ENCODE results near the gene IFITM5. TPM values are rescaled to one million over a fixed set of nuclear protein-coding genes. Genes with fewer than 3 reads are reported as not detected.

The IFITM5 gene
- total and polyA plus RNA-seq, 2 of the 8 experiments (the other 6 are each of a cell fraction or from before 2014, with no cell fraction given) = not detected

- Histone ChIP-seq H3K9ac (replicated peaks in 1 of 4; ENCODE audit: extremely low read depth in 1 of 4, low read depth in 3 of 4, low read length in 3 of 4) (no peak overlapping the region), H2BK20ac (ENCODE audit: low read length) (no peak overlapping the region), H4K5ac (ENCODE audit: insufficient read length, low read depth, low read length) (no peak overlapping the region), H3K18ac (ENCODE audit: extremely low read depth, low read length) (no peak overlapping the region), H4K91ac (replicated peaks; ENCODE audit: insufficient read length, low read length) (no peak overlapping the region), H2AFZ (ENCODE audit: low read length) (no peak overlapping the region), H3K4me3 (ENCODE audit: extremely low read depth in 1 of 4, insufficient read depth in 2 of 4, low read depth in 3 of 4, low read length in 4 of 4) (no peak overlapping the region), H3K56ac (replicated peaks; ENCODE audit: insufficient read length, low read depth, low read length) (peak overlapping the region; percentile 20), H3K23me2 (ENCODE audit: low read depth, low read length) (peaks cover 8% of the 10 kb centered on the region), H2BK5ac (ENCODE audit: low read depth, low read length) (no peak overlapping the region), H3K4me1 (replicated peaks in 1 of 4; ENCODE audit: control insufficient read depth in 3 of 4, insufficient read depth in 4 of 4, low read length in 3 of 4) (no peaks in the 10 kb centered on the region), H2BK12ac (ENCODE audit: low read depth, low read length) (no peak overlapping the region), H3K9me3 (ENCODE audit: insufficient read depth in 2 of 2, low read depth in 1 of 2, low read length in 1 of 2) (no peaks in the 10 kb centered on the region), H2AK5ac (ENCODE audit: low read depth, low read length) (no peak overlapping the region), H3K27ac (ENCODE audit: low read depth, low read length) (no peak overlapping the region), H2BK15ac (ENCODE audit: low read length) (no peak overlapping the region), H3K23ac (ENCODE audit: insufficient read length) (no peak overlapping the region), H4K8ac (ENCODE audit: extremely low read depth, insufficient read depth, low read length) (peak overlapping the region; percentile 17; the same call in 1 of the 2 replicates), H3K79me2 (ENCODE audit: control insufficient read depth in 1 of 2, insufficient read depth in 2 of 2, low read length in 2 of 2) (no peaks in the 10 kb centered on the region), H3K27me3 (replicated peaks in 1 of 4; ENCODE audit: control insufficient read depth in 3 of 4, extremely low read depth in 1 of 4, insufficient read depth in 3 of 4, low read length in 3 of 4) (no peaks in the 10 kb centered on the region), H3K14ac (ENCODE audit: insufficient read length) (no peak overlapping the region), H3K79me1 (ENCODE audit: low read depth, low read length) (no peaks in the 10 kb centered on the region), H2BK120ac (replicated peaks; ENCODE audit: low read depth, low read length) (no peak overlapping the region), H3K4ac (replicated peaks; ENCODE audit: insufficient read length, low read depth, low read length) (no peak overlapping the region), H3K4me2 (ENCODE audit: insufficient read depth in 1 of 2, low read depth in 2 of 2, low read length in 2 of 2) (no peak overlapping the region), H4K20me1 (replicated peaks in 1 of 2; ENCODE audit: control insufficient read depth in 1 of 2, insufficient read depth in 2 of 2, low read length in 2 of 2) (no peaks in the 10 kb centered on the region), H3K36me3 (ENCODE audit: control insufficient read depth in 2 of 4, insufficient read depth in 4 of 4, low read length in 3 of 4) (peaks cover 8 to 22% (median 14%) of the 10 kb centered on the region in 4 experiments)
- ChIA-PET CTCF (ENCODE audit: partially characterized antibody) (interaction anchor here (5.7 to 9.8 kb wide), 2 partner anchors 15 to 109 kb away, joined by 88 to 212 read pairs; partner anchors contain the start of genes B4GALNT4 and PSMD13), POLR2A (ENCODE audit: partially characterized antibody) (interaction anchor here (1.6 kb wide), 1 partner anchor 12 kb away, joined by 4 read pairs; no protein-coding TSS in a partner anchor)
- FAIRE-seq = no peak
- no peak for DNase-seq (ENCODE audit: low read depth in 1 of 2, low spot score in 2 of 2)
- 87% methylated on average over 2 of the region's 2 CpGs; no CpG with 5 or more reads in 1 of the 2 experiments for WGBS, 2 experiments (ENCODE audit: extremely low coverage in 1 of 2, insufficient coverage in 1 of 2, insufficient read length in 1 of 2, insufficient replicate concordance in 2 of 2, low coverage in 1 of 2, low lambda C conversion rate in 2 of 2, missing lambda C conversion rate in 1 of 2)
- TF ChIP-seq CBX5 (IDR thresholded peaks at IDR 0.05; ENCODE audit: low read depth, low read length) = no peak
- no peak for TF ChIP-seq CHD2 (IDR thresholded peaks at IDR 0.05; ENCODE audit: low read length)
- TF ChIP-seq RNF2 (IDR thresholded peaks at IDR 0.05; ENCODE audit: borderline replicate concordance, low read depth, low read length, missing control alignments, poor library complexity, severe bottlenecking) = no peak
- no peak for TF ChIP-seq TAF7 (optimal IDR thresholded peaks at IDR 0.05; ENCODE audit: borderline replicate concordance, low read depth, low read length)
- TF ChIP-seq CREB1 (IDR thresholded peaks at IDR 0.05) = no peak
- no peak for TF ChIP-seq ZNF274 (IDR thresholded peaks at IDR 0.05; ENCODE audit: borderline replicate concordance, extremely low read depth, low read length)
- no peak for TF ChIP-seq SAP30 (IDR thresholded peaks at IDR 0.05; ENCODE audit: insufficient read depth, insufficient replicate concordance, low read length)
- TF ChIP-seq KDM5A (IDR thresholded peaks at IDR 0.05; ENCODE audit: low read length) = no peak
- TF ChIP-seq EZH2 (IDR thresholded peaks at IDR 0.05; ENCODE audit: low read depth, low read length, severe bottlenecking) = no peak
- TF ChIP-seq, protein P1, sequence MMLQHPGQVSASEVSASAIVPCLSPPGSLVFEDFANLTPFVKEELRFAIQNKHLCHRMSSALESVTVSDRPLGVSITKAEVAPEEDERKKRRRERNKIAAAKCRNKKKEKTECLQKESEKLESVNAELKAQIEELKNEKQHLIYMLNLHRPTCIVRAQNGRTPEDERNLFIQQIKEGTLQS (IDR thresholded peaks at IDR 0.05; ENCODE audit: insufficient read depth, low read depth, low read length) = no peak
- no peak for TF ChIP-seq E2F6 (IDR thresholded peaks at IDR 0.05)
- no peak for TF ChIP-seq NANOG (IDR thresholded peaks at IDR 0.05; ENCODE audit: insufficient read depth, low read depth, low read length, poor library complexity, severe bottlenecking)
These were observed 43.5 kb downstream of the IFITM5 start for GRCh38 chr11:255816-256215.
